Measurements from ENCODE around the gene PHETA1. TPM values are rescaled to one million over a fixed set of nuclear protein-coding genes. Genes with fewer than 3 reads are reported as not detected.
A peak's percentile ranks its signal among the peaks of the same experiment; 100 is the strongest.

The PHETA1 gene
- total and polyA plus RNA-seq, 2 of the 13 experiments (the other 11 are each of a cell fraction or from before 2014, with no cell fraction given), result 11.3 to 20.8 TPM

GRCh38 chr12:111393700-111394300 lies 24.9 kb upstream of the PHETA1 start:
- Histone ChIP-seq H3K9me3 (ENCODE audit: low read length) (no peaks in the 10 kb centered on the region), H4K20me1 (ENCODE audit: insufficient read depth, low read length) (no peaks in the 10 kb centered on the region), H2AFZ (ENCODE audit: low read length) (no peak overlapping the region), H3K4me1 (ENCODE audit: insufficient read depth, low read length) (peaks cover 27% of the 10 kb centered on the region), H3K79me2 (ENCODE audit: insufficient read depth, low read length) (no peaks in the 10 kb centered on the region), H3K4me2 (ENCODE audit: low read depth, low read length) (no peak overlapping the region; the same call in 1 of the 2 replicates), H3K4me3 (replicated peaks in 1 of 3; ENCODE audit: insufficient read depth in 1 of 3, low read depth in 2 of 3, low read length in 3 of 3) (no peak overlapping the region), H3K36me3 (replicated peaks in 1 of 2; ENCODE audit: control insufficient read depth in 1 of 2, insufficient read depth in 2 of 2, low read length in 2 of 2) (no peaks in the 10 kb centered on the region), H3K27ac (ENCODE audit: extremely low read length, insufficient read depth, low read length) (no peak overlapping the region), H3K27me3 (ENCODE audit: control insufficient read depth in 1 of 2, insufficient read depth in 2 of 2, low read length in 2 of 2) (peaks cover 0 to 5% of the 10 kb centered on the region in 2 experiments; a peak in 3 of 5 replicates), H3K9ac (ENCODE audit: insufficient read depth, low read depth, low read length) (no peak overlapping the region)
- DNase-seq (ENCODE audit: low spot score), result no peak
- no peak for FAIRE-seq
- ChIA-PET CTCF (ENCODE audit: low intra/inter-chr PET ratio, low total read pairs) (no interaction called here), POLR2A (interaction anchor here (0.8 kb wide), 1 partner anchor 32 kb away, joined by 3 read pairs; no protein-coding TSS in a partner anchor)
- intact Hi-C loops (cut with micrococcal nuclease; ENCODE audit: unreplicated experiment) (no loop called here), in situ Hi-C loops (cut with HindIII; ENCODE audit: extremely low pct_ligation_motif_present, low pct_unique_long_range_greater_than_20kb) (loop anchor here (10.0 kb wide), 1 partner anchor 281 kb away; no protein-coding TSS in a partner anchor)
- peak; percentile 25 for ATAC-seq
- 39% methylated on average over 7 of the region's 8 CpGs for WGBS (ENCODE audit: low lambda C conversion rate)
- BruUV-seq (replicated peaks), result no TSS peak
- TF ChIP-seq ISL2 (CRISPR knock-in tag; IDR thresholded peaks at IDR 0.05) (no peak), CHD4 (IDR thresholded peaks at IDR 0.05; ENCODE audit: borderline replicate concordance, low read length) (no peak), TERF1 (CRISPR knock-in tag; IDR thresholded peaks at IDR 0.05) (no peak), JUN (CRISPR knock-in tag; IDR thresholded peaks at IDR 0.05) (no peak), HMG20B (CRISPR knock-in tag; conservative IDR thresholded peaks at IDR 0.05) (no peak), HNF4A (CRISPR knock-in tag; IDR thresholded peaks at IDR 0.05) (0 out of 2 replicates have a peak, but pooled peaks have one; percentile 9), ZNF225 (CRISPR knock-in tag; IDR thresholded peaks at IDR 0.05) (no peak), ZNF124 (CRISPR knock-in tag; IDR thresholded peaks at IDR 0.05) (no peak), POGK (CRISPR knock-in tag; conservative IDR thresholded peaks at IDR 0.05) (no peak), ZNF768 (CRISPR knock-in tag; IDR thresholded peaks at IDR 0.05) (peak; percentile 94), ZNF382 (CRISPR knock-in tag; IDR thresholded peaks at IDR 0.05; ENCODE audit: borderline replicate concordance) (no peak), TCF12 (IDR thresholded peaks at IDR 0.05) (no peak), TCF12 (CRISPR knock-in tag; IDR thresholded peaks at IDR 0.05) (no peak), HDAC1 (CRISPR knock-in tag; IDR thresholded peaks at IDR 0.05) (no peak)
- TF ChIP-seq, protein P1, sequence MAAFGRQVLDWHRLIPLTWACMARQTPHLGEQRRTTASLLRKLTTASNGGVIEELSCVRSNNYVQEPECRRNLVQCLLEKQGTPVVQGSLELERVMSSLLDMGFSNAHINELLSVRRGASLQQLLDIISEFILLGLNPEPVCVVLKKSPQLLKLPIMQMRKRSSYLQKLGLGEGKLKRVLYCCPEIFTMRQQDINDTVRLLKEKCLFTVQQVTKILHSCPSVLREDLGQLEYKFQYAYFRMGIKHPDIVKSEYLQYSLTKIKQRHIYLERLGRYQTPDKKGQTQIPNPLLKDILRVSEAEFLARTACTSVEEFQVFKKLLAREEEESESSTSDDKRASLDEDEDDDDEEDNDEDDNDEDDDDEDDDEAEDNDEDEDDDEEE (CRISPR knock-in tag; IDR thresholded peaks at IDR 0.05), result no peak
- TF ChIP-seq, protein P2, sequence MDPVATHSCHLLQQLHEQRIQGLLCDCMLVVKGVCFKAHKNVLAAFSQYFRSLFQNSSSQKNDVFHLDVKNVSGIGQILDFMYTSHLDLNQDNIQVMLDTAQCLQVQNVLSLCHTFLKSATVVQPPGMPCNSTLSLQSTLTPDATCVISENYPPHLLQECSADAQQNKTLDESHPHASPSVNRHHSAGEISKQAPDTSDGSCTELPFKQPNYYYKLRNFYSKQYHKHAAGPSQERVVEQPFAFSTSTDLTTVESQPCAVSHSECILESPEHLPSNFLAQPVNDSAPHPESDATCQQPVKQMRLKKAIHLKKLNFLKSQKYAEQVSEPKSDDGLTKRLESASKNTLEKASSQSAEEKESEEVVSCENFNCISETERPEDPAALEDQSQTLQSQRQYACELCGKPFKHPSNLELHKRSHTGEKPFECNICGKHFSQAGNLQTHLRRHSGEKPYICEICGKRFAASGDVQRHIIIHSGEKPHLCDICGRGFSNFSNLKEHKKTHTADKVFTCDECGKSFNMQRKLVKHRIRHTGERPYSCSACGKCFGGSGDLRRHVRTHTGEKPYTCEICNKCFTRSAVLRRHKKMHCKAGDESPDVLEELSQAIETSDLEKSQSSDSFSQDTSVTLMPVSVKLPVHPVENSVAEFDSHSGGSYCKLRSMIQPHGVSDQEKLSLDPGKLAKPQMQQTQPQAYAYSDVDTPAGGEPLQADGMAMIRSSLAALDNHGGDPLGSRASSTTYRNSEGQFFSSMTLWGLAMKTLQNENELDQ (CRISPR knock-in tag; IDR thresholded peaks at IDR 0.05; ENCODE audit: borderline replicate concordance), result no peak
- TF ChIP-seq, protein P3, sequence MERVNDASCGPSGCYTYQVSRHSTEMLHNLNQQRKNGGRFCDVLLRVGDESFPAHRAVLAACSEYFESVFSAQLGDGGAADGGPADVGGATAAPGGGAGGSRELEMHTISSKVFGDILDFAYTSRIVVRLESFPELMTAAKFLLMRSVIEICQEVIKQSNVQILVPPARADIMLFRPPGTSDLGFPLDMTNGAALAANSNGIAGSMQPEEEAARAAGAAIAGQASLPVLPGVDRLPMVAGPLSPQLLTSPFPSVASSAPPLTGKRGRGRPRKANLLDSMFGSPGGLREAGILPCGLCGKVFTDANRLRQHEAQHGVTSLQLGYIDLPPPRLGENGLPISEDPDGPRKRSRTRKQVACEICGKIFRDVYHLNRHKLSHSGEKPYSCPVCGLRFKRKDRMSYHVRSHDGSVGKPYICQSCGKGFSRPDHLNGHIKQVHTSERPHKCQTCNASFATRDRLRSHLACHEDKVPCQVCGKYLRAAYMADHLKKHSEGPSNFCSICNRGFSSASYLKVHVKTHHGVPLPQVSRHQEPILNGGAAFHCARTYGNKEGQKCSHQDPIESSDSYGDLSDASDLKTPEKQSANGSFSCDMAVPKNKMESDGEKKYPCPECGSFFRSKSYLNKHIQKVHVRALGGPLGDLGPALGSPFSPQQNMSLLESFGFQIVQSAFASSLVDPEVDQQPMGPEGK (CRISPR knock-in tag; IDR thresholded peaks at IDR 0.05), result 0 out of 2 replicates have a peak, but pooled peaks have one; percentile 8
